ENCODE data around the gene CLDN12. TPM values are rescaled to one million over a fixed set of nuclear protein-coding genes. Genes with fewer than 3 reads are reported as not detected.

Gene CLDN12
- total RNA-seq, 6 experiments from 2014 or later: 36.6 to 42.0 (median 38.5) TPM

- Mint-ChIP-seq H3K27me3 (ENCODE audit: insufficient read depth) (no peaks in the 10 kb centered on the region; the same call in 1 of the 2 replicates), H3K36me3 (ENCODE audit: low read depth) (peaks cover 28% of the 10 kb centered on the region), H3K4me3 (no peak overlapping the region), H3K4me1 (ENCODE audit: low read depth) (peaks cover 10% of the 10 kb centered on the region), H3K27ac (no peak overlapping the region), H3K9me3 (peaks cover 3% of the 10 kb centered on the region; the same call in 1 of the 2 replicates)
- no peak for DNase-seq
- no peak for TF ChIP-seq CTCF (IDR thresholded peaks at IDR 0.05)
Measured at GRCh38 chr7:90390926-90391325, 12.3 kb upstream of the CLDN12 start.

- TF ChIP-seq CTCF (IDR thresholded peaks at IDR 0.05): no peak
- Mint-ChIP-seq H3K4me3 (no peak overlapping the region), H3K36me3 (ENCODE audit: low read depth) (peaks cover 23% of the 10 kb centered on the region), H3K9me3 (peaks cover 3% of the 10 kb centered on the region; the same call in 1 of the 2 replicates), H3K27me3 (ENCODE audit: insufficient read depth) (no peaks in the 10 kb centered on the region; the same call in 1 of the 2 replicates), H3K4me1 (ENCODE audit: low read depth) (peaks cover 10% of the 10 kb centered on the region), H3K27ac (no peak overlapping the region)
- DNase-seq: no peak
Measured at GRCh38 chr7:90391488-90391887, 11.8 kb upstream of the CLDN12 start.

- Mint-ChIP-seq H3K9me3 (peaks cover 10% of the 10 kb centered on the region), H3K4me3 (no peak overlapping the region), H3K27ac (no peak overlapping the region), H3K27me3 (ENCODE audit: insufficient read depth) (no peaks in the 10 kb centered on the region; the same call in none of the 2 replicates), H3K4me1 (ENCODE audit: low read depth) (no peaks in the 10 kb centered on the region), H3K36me3 (ENCODE audit: low read depth) (peaks cover 15% of the 10 kb centered on the region)
- no peak for TF ChIP-seq CTCF (IDR thresholded peaks at IDR 0.05)
- no peak for DNase-seq
Measured at GRCh38 chr7:90396420-90396819, 6.8 kb upstream of the CLDN12 start.

GRCh38 chr7:90401989-90402388, 1.3 kb upstream of the CLDN12 start:
- Mint-ChIP-seq H3K4me1 (ENCODE audit: low read depth) (peaks cover 26% of the 10 kb centered on the region), H3K4me3 (no peak overlapping the region), H3K27ac (peak overlapping the region; percentile 3; the same call in 1 of the 2 replicates), H3K9me3 (peaks cover 8% of the 10 kb centered on the region), H3K27me3 (ENCODE audit: insufficient read depth) (no peaks in the 10 kb centered on the region; the same call in none of the 2 replicates), H3K36me3 (ENCODE audit: low read depth) (peaks cover 11% of the 10 kb centered on the region)
- TF ChIP-seq CTCF (IDR thresholded peaks at IDR 0.05): no peak
- no peak for DNase-seq

GRCh38 chr7:90402785-90403173, 482 bp upstream of the CLDN12 start:
- H3K4me1 Mint-ChIP-seq (ENCODE audit: low read depth): peaks cover 26% of the 10 kb centered on the region
- DNase-seq: no peak
- peak overlapping the region; percentile 96 for H3K4me3 Mint-ChIP-seq
- peak overlapping the region; percentile 98 for H3K27ac Mint-ChIP-seq
- TF ChIP-seq CTCF (IDR thresholded peaks at IDR 0.05): no peak
- no peaks in the 10 kb centered on the region; the same call in none of the 2 replicates for H3K27me3 Mint-ChIP-seq (ENCODE audit: insufficient read depth)
- peaks cover 11% of the 10 kb centered on the region for H3K36me3 Mint-ChIP-seq (ENCODE audit: low read depth)
- H3K9me3 Mint-ChIP-seq: peaks cover 8% of the 10 kb centered on the region

Measured in HFFc6 (cell line).